ENCODE measurements around the gene XRCC4. TPM values are rescaled to one million over a fixed set of nuclear protein-coding genes. Genes with fewer than 3 reads are reported as not detected.

Gene XRCC4
- total RNA-seq, 1 donor from 2014 or later, result 10.2 TPM

GRCh38 chr5:83363111-83363885 is 286.0 kb downstream of the XRCC4 start:
- H3K36me3 Mint-ChIP-seq (ENCODE audit: low read depth), result no peaks in the 10 kb centered on the region
- no peak overlapping the region for H3K4me3 Mint-ChIP-seq
- H3K4me1 Mint-ChIP-seq (ENCODE audit: low read depth), result no peaks in the 10 kb centered on the region
- no peak overlapping the region for H3K27ac Mint-ChIP-seq
- DNase-seq (ENCODE audit: low spot score), result no peak
- no peaks in the 10 kb centered on the region for H3K27me3 Mint-ChIP-seq (ENCODE audit: insufficient read depth)
- intact Hi-C loops (cut with micrococcal nuclease), result no loop called here
- peaks cover 5% of the 10 kb centered on the region for H3K9me3 Mint-ChIP-seq

DNA sequence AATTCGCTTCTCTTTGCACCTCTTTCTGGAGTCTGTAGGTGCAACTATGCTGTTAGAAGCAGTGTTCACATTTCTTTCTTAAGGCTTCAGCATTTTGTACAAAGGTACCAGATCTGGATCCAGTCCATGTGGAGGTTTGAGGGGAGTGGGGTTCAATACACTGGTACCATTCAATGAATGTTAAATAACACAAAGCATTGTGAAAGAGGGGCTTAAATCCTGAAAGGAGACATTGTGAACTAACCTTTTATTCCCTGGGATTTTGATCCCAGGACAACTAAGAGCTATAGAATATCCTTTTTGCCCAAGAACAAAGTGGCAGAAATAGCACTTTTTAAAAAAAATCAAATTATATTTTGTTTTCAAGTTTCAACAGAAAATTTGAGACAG is 286.5 kb downstream of the XRCC4 start:
- no peak for DNase-seq (ENCODE audit: low spot score)
- Mint-ChIP-seq H3K36me3 (ENCODE audit: low read depth) (no peaks in the 10 kb centered on the region), H3K4me1 (ENCODE audit: low read depth) (no peaks in the 10 kb centered on the region), H3K9me3 (peaks cover 5% of the 10 kb centered on the region), H3K27me3 (ENCODE audit: insufficient read depth) (no peaks in the 10 kb centered on the region), H3K4me3 (no peak overlapping the region), H3K27ac (no peak overlapping the region)
- intact Hi-C loops (cut with micrococcal nuclease), result no loop called here

- DNase-seq (ENCODE audit: low spot score), result no peak
- H3K4me3 Mint-ChIP-seq, result no peak overlapping the region
- intact Hi-C loops (cut with micrococcal nuclease), result no loop called here
- no peak overlapping the region for H3K27ac Mint-ChIP-seq
- H3K9me3 Mint-ChIP-seq, result peaks cover 5% of the 10 kb centered on the region
- H3K36me3 Mint-ChIP-seq (ENCODE audit: low read depth), result no peaks in the 10 kb centered on the region
- H3K4me1 Mint-ChIP-seq (ENCODE audit: low read depth), result no peaks in the 10 kb centered on the region
- H3K27me3 Mint-ChIP-seq (ENCODE audit: insufficient read depth), result no peaks in the 10 kb centered on the region
These were observed 287.3 kb downstream of the XRCC4 start for GRCh38 chr5:83364312-83365299.

GRCh38 chr5:83368319-83368718 is 291.0 kb downstream of the XRCC4 start:
- Mint-ChIP-seq H3K36me3 (ENCODE audit: low read depth) (no peaks in the 10 kb centered on the region), H3K4me1 (ENCODE audit: low read depth) (no peaks in the 10 kb centered on the region), H3K9me3 (no peaks in the 10 kb centered on the region), H3K27ac (no peak overlapping the region), H3K27me3 (ENCODE audit: insufficient read depth) (no peaks in the 10 kb centered on the region), H3K4me3 (no peak overlapping the region)
- intact Hi-C loops (cut with micrococcal nuclease), result no loop called here
- no peak for DNase-seq (ENCODE audit: low spot score)

DNA sequence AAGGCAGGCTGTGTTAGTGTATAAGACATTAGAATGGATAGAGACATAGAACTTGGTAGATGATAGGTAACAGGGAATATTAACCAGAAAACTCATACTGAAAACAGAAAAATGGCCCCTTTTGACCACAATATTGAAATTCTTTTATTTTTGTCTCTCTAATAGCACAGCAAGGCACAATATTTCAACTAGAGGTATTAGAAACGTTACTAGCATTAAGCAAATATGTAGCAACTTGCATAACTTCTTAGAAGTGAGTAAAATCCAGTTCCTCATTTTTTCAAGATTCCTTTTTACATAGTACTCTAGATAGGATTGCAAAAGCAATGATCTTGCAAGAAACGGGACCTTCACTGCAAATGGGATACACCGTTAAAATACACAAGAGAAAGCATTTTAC is 291.5 kb downstream of the XRCC4 start:
- Mint-ChIP-seq H3K4me1 (ENCODE audit: low read depth) (no peaks in the 10 kb centered on the region), H3K4me3 (no peak overlapping the region), H3K27ac (no peak overlapping the region), H3K36me3 (ENCODE audit: low read depth) (no peaks in the 10 kb centered on the region), H3K9me3 (no peaks in the 10 kb centered on the region), H3K27me3 (ENCODE audit: insufficient read depth) (no peaks in the 10 kb centered on the region)
- intact Hi-C loops (cut with micrococcal nuclease), result no loop called here
- no peak for DNase-seq (ENCODE audit: low spot score)

DNA sequence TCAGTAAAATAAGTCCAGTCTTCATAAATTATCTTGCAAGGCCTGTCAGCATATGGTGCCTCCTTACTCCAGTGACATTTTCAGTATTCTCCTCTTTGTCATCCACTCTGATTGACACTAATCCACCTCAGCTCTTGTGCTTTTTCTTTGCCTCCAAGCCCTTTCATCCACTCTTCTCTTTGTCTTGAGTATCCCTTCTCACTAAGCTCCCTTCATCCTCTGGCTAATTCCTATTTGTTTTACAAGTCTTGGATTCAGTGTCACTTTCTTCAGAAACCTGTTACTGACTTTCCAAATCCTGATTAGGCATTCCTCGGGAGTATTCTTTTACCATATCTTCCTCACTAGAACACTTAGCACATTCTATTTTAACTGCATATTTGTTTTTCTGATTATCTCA is 293.6 kb downstream of the XRCC4 start:
- no peak overlapping the region for H3K4me3 Mint-ChIP-seq
- no peak for DNase-seq (ENCODE audit: low spot score)
- intact Hi-C loops (cut with micrococcal nuclease), result no loop called here
- H3K27ac Mint-ChIP-seq, result no peak overlapping the region
- no peaks in the 10 kb centered on the region for H3K4me1 Mint-ChIP-seq (ENCODE audit: low read depth)
- no peaks in the 10 kb centered on the region for H3K9me3 Mint-ChIP-seq
- no peaks in the 10 kb centered on the region for H3K27me3 Mint-ChIP-seq (ENCODE audit: insufficient read depth)
- H3K36me3 Mint-ChIP-seq (ENCODE audit: low read depth), result no peaks in the 10 kb centered on the region

GRCh38 chr5:83371726-83372125 is 294.4 kb downstream of the XRCC4 start:
- H3K4me1 Mint-ChIP-seq (ENCODE audit: low read depth), result no peaks in the 10 kb centered on the region
- H3K27me3 Mint-ChIP-seq (ENCODE audit: insufficient read depth), result no peaks in the 10 kb centered on the region
- no peak for DNase-seq (ENCODE audit: low spot score)
- no peak overlapping the region for H3K4me3 Mint-ChIP-seq
- intact Hi-C loops (cut with micrococcal nuclease), result no loop called here
- H3K27ac Mint-ChIP-seq, result no peak overlapping the region
- no peaks in the 10 kb centered on the region for H3K36me3 Mint-ChIP-seq (ENCODE audit: low read depth)
- no peaks in the 10 kb centered on the region for H3K9me3 Mint-ChIP-seq

DNA sequence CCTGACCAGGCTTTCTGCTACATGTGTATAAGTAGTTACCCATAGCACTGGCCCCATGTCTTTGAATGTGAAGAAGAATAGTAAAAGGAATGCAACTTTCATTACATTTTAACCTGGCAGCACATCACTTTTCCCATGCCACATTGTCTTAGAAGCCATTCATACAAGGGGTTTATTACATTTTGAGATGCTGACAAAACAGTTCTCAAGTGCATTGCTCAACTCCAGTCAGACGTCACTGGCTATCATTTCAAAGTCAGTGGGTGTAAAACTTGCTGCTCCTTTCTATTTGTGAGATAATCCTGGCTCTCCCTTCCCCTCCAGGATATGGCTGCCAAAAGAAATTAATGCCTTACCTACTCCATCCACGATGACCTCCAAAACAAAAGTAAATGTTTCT is 297.2 kb downstream of the XRCC4 start:
- H3K27me3 Mint-ChIP-seq (ENCODE audit: insufficient read depth), result no peaks in the 10 kb centered on the region
- H3K4me1 Mint-ChIP-seq (ENCODE audit: low read depth), result no peaks in the 10 kb centered on the region
- intact Hi-C loops (cut with micrococcal nuclease), result no loop called here
- no peak for DNase-seq (ENCODE audit: low spot score)
- H3K9me3 Mint-ChIP-seq, result no peaks in the 10 kb centered on the region
- H3K4me3 Mint-ChIP-seq, result no peak overlapping the region
- H3K36me3 Mint-ChIP-seq (ENCODE audit: low read depth), result no peaks in the 10 kb centered on the region
- H3K27ac Mint-ChIP-seq, result no peak overlapping the region

GRCh38 chr5:83375049-83375745 is 297.9 kb downstream of the XRCC4 start:
- Mint-ChIP-seq H3K4me3 (no peak overlapping the region), H3K4me1 (ENCODE audit: low read depth) (no peaks in the 10 kb centered on the region), H3K27me3 (ENCODE audit: insufficient read depth) (no peaks in the 10 kb centered on the region), H3K36me3 (ENCODE audit: low read depth) (no peaks in the 10 kb centered on the region), H3K27ac (no peak overlapping the region), H3K9me3 (no peaks in the 10 kb centered on the region)
- DNase-seq (ENCODE audit: low spot score), result no peak
- intact Hi-C loops (cut with micrococcal nuclease), result no loop called here

- Mint-ChIP-seq H3K4me3 (no peak overlapping the region), H3K27me3 (ENCODE audit: insufficient read depth) (peaks cover 2% of the 10 kb centered on the region), H3K27ac (no peak overlapping the region)
These were observed 299.1 kb downstream of the XRCC4 start for GRCh38 chr5:83376461-83376860.

DNA sequence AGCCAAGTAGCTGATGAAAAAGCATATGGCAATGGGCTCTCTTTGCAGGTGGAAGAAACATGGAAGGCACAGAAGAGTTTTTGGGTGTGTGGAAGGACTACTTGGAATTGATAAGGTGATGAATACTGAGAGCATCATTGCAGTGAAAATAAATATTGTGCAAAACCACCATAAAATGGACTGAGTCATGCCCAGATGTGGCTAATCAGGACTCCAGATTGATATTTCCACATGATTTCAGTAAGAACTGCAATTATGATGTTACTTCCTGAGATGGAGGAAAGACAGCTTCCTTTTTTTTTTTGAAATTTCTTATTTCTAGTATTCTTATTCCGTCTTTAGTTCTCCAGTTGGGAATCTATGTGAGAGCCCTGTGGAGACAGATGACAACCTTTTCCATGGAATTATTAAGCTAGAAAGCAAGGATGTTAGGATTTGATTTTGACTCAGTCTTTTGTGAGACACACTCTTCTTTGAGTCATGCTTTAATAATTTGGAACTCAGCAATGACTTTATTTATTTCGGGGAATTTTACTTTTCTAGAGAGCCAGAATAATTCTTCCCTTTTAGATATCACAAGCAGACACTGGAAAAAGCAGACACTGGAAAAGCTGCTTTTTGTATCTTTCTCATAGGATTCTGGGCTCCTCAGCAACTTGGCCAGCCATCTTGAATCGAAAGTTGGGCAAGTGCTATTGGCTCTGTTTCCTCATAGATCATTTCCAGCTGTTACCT is 300.0 kb downstream of the XRCC4 start:
- Mint-ChIP-seq H3K9me3 (no peaks in the 10 kb centered on the region), H3K4me1 (ENCODE audit: low read depth) (no peaks in the 10 kb centered on the region), H3K36me3 (ENCODE audit: low read depth) (no peaks in the 10 kb centered on the region), H3K27ac (no peak overlapping the region), H3K4me3 (no peak overlapping the region), H3K27me3 (ENCODE audit: insufficient read depth) (peaks cover 2% of the 10 kb centered on the region)
- intact Hi-C loops (cut with micrococcal nuclease), result no loop called here
- no peak for DNase-seq (ENCODE audit: low spot score)

More at GRCh38 chr5:83376461-83376860, 299.1 kb downstream of the XRCC4 start:
- intact Hi-C loops (cut with micrococcal nuclease), result no loop called here
- H3K9me3 Mint-ChIP-seq, result no peaks in the 10 kb centered on the region
- no peak for DNase-seq (ENCODE audit: low spot score)
- H3K36me3 Mint-ChIP-seq (ENCODE audit: low read depth), result no peaks in the 10 kb centered on the region
- H3K4me1 Mint-ChIP-seq (ENCODE audit: low read depth), result no peaks in the 10 kb centered on the region

DNA sequence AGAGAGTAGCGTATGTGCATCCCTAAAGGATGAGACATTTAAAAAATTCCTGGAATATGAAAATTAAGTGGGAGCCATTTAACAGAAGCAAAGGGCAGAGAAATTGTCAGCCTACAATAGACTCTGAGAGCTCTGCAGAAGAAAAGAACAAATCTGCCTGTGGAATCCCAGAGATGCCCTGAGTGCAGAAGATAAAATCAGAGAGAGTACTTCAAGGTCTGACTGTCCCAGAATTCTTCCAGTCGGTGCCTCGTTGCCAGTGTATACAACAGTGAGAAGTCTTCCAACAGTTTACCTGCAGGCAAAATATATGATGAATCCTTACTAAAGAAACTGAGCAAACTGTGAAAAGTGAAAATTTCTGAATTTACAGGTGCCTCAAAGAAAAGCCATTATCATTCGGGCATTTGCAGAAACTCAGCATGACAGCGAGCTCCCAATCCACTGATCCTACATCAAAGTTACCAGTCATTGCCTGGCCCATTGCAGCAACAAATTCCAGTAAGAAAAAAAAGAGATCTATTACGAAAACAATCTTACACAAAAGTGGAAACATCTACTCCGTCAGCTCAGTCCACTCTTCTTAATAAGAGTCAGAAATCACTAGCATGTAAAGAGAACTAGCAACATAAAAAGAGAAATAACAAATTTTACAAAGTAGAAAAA is 301.4 kb downstream of the XRCC4 start:
- Mint-ChIP-seq H3K36me3 (ENCODE audit: low read depth) (no peaks in the 10 kb centered on the region), H3K4me1 (ENCODE audit: low read depth) (no peaks in the 10 kb centered on the region), H3K27ac (no peak overlapping the region), H3K9me3 (no peaks in the 10 kb centered on the region), H3K27me3 (ENCODE audit: insufficient read depth) (peaks cover 2% of the 10 kb centered on the region), H3K4me3 (no peak overlapping the region)
- DNase-seq (ENCODE audit: low spot score), result no peak
- intact Hi-C loops (cut with micrococcal nuclease), result no loop called here
